Colonic mucosa (tissue), 4 donors: ENCODE measurements around the gene OGA. TPM values are rescaled to one million over a fixed set of nuclear protein-coding genes. Genes with fewer than 3 reads are reported as not detected.

Source experiments
- DNase-seq: peaks from one replicate; pipeline ENCODE4 v3.0.0-alpha.2; 2020
- H3K27ac ChIP-seq: fragments of 200-600 bp; one replicate; pipeline ENCODE4 v1.8.0; 2021
- H3K27me3 ChIP-seq: fragments of 200-600 bp; one replicate; pipeline ENCODE4 v1.8.0; 2021
- H3K36me3 ChIP-seq: fragments of 200-600 bp; one replicate; pipeline ENCODE4 v1.8.0; 2021
- H3K4me1 ChIP-seq: fragments of 200-600 bp; one replicate; pipeline ENCODE4 v1.8.0; 2021; ENCODE audit warnings: mild to moderate bottlenecking
- H3K4me3 ChIP-seq: fragments of 200-600 bp; one replicate; pipeline ENCODE4 v1.8.0; 2021
- H3K9ac ChIP-seq, 2 donors: one replicate each; pipeline ENCODE4 v1.7.0; 2013; ENCODE audit warnings: control low read depth in 2 of 2, low read depth in 2 of 2, low read length in 2 of 2
- H3K9me3 ChIP-seq: fragments of 200-600 bp; one replicate; pipeline ENCODE4 v1.8.0; 2021
- CTCF ChIP-seq: fragments of 200-600 bp; IDR thresholded peaks from one replicate; pipeline ENCODE4 v1.8.0; 2022; ENCODE audit warnings: antibody characterized with exemption, mild to moderate bottlenecking
- intact Hi-C: fragments of 100-400 bp; cut with DNase I; formaldehyde crosslinking; loops from one replicate; pipeline ENCODE4 v1.14.1; 2022
- total RNA-seq, 2 donors: library from RNA; stranded (reverse); fragmentation: NEBNext Ultra II Directional in 1 of 2; extraction: Animal tissue kit (Norgen Biotek cat#: 25700) in 1 of 2; gene quantifications; one replicate each; pipeline ENCODE4 v1.2.1, GENCODE V29; 2021
- donor health status: healthy.
- donor health status: DM: no; HTN: no; CAD: no.
- donor health status: DM: no; HTN: no; CAD: no.

OGA gene
- total RNA-seq, 2 donors from 2014 or later: 70.4 to 77.8 TPM

GRCh38 chr10:101845893-101846292 is 27.6 kb upstream of the OGA start:
- intact Hi-C loops: no loop called here
- H3K36me3 ChIP-seq: no peaks in the 10 kb centered on the region

GRCh38 chr10:101843032-101844021 is 25.1 kb upstream of the OGA start, which contains the start of gene KCNIP2:
TSS of gene KCNIP2 (minus strand) at chr10:101843800. CDS start at chr10:101843568, 232 bp downstream.
- no peak within 1 kb of the TSS for H3K9ac ChIP-seq
- no peaks in the 10 kb centered on the region for H3K27me3 ChIP-seq
- DNase-seq: no peak
- no peak within 1 kb of the TSS for H3K4me3 ChIP-seq
- H3K9me3 ChIP-seq: no peaks in the 10 kb centered on the region
- peak; percentile 24 for TF ChIP-seq CTCF
- H3K27ac ChIP-seq: no peak within 1 kb of the TSS
- H3K36me3 ChIP-seq: no peaks in the 10 kb centered on the region
- H3K4me1 ChIP-seq: peaks cover 10% of the 10 kb centered on the region
- intact Hi-C loops: no loop called here

More at GRCh38 chr10:101845893-101846292, 27.6 kb upstream of the OGA start:
- no peak overlapping the region for H3K4me3 ChIP-seq
- H3K27ac ChIP-seq: no peak overlapping the region
- H3K9me3 ChIP-seq: no peaks in the 10 kb centered on the region
- DNase-seq: no peak
- TF ChIP-seq CTCF: no peak
- no peaks in the 10 kb centered on the region for H3K27me3 ChIP-seq
- peaks cover 3% of the 10 kb centered on the region for H3K4me1 ChIP-seq
- H3K9ac ChIP-seq: no peak overlapping the region

GRCh38 chr10:101841826-101842225 is 23.6 kb upstream of the OGA start:
- intact Hi-C loops: loop anchor here (2.0 kb wide), 2 partner anchors 169 to 231 kb away; no protein-coding TSS in a partner anchor
- Histone ChIP-seq H3K9me3 (no peaks in the 10 kb centered on the region), H3K9ac (no peak overlapping the region), H3K27ac (no peak overlapping the region), H3K27me3 (no peaks in the 10 kb centered on the region), H3K36me3 (no peaks in the 10 kb centered on the region), H3K4me3 (no peak overlapping the region), H3K4me1 (peaks cover 10% of the 10 kb centered on the region)
- no peak for TF ChIP-seq CTCF
- no peak for DNase-seq

GRCh38 chr10:101840741-101841453 is 22.7 kb upstream of the OGA start:
- Histone ChIP-seq H3K27ac (no peak overlapping the region), H3K27me3 (no peaks in the 10 kb centered on the region), H3K4me1 (peaks cover 10% of the 10 kb centered on the region), H3K9me3 (no peaks in the 10 kb centered on the region), H3K36me3 (no peaks in the 10 kb centered on the region), H3K4me3 (peak overlapping the region; percentile 24), H3K9ac (no peak overlapping the region)
- intact Hi-C loops: loop anchor here (2.0 kb wide), 2 partner anchors 170 to 232 kb away; no protein-coding TSS in a partner anchor
- peak; percentile 81 for DNase-seq
- peak; percentile 96 for TF ChIP-seq CTCF

- TF ChIP-seq CTCF: no peak
- Histone ChIP-seq H3K27ac (no peak overlapping the region), H3K9me3 (no peaks in the 10 kb centered on the region), H3K4me1 (peaks cover 10% of the 10 kb centered on the region), H3K36me3 (no peaks in the 10 kb centered on the region), H3K9ac (no peak overlapping the region), H3K4me3 (peak overlapping the region; percentile 30), H3K27me3 (no peaks in the 10 kb centered on the region)
- no peak for DNase-seq
- intact Hi-C loops: loop anchor here (2.0 kb wide), 2 partner anchors 171 to 233 kb away; no protein-coding TSS in a partner anchor
These were observed 21.9 kb upstream of the OGA start for GRCh38 chr10:101840102-101840684.
